K562 (cell line): ENCODE results near the gene SRSF9. TPM values are rescaled to one million over a fixed set of nuclear protein-coding genes. Genes with fewer than 3 reads are reported as not detected.
A peak's percentile ranks its signal among the peaks of the same experiment; 100 is the strongest.

Experiments
- BCL6 ChIP-seq: fragments of 250-450 bp; sonication (Bioruptor Pico); IDR thresholded peaks from 2 replicates; pipeline ENCODE4 v1.4.0; 2020
- CTCF ChIP-seq, 3 experiments: IDR thresholded peaks in 2 of 3; conservative IDR thresholded peaks in 1 of 3; 2 replicates each; pipeline ENCODE4 v1.5.1; 2011 to 2012; ENCODE audit warnings: low read length in 3 of 3, mild to moderate bottlenecking in 3 of 3, control low read depth in 2 of 3, improper control_type of control experiment in 1 of 3, inconsistent platforms in 1 of 3, low read depth in 1 of 3, mixed read lengths in 1 of 3, moderate library complexity in 1 of 3; ENCODE audit not compliant: insufficient read depth in 2 of 3
- ELF1 ChIP-seq: fragments of 200-800 bp; sonication (Bioruptor generic); IDR thresholded peaks from 2 replicates; pipeline ENCODE4 v1.6.1; 2016; ENCODE audit warnings: missing genetic modification characterization, missing compliant biosample characterization
- HCFC1 ChIP-seq: IDR thresholded peaks from 2 replicates; pipeline ENCODE4 v1.6.1; 2012; ENCODE audit warnings: low read depth, low read length, improper control_type of control experiment
- HES1 ChIP-seq: fragments of 450-650 bp; IDR thresholded peaks from 2 replicates; pipeline ENCODE4 v1.6.1; 2016; ENCODE audit warnings: low read depth, mild to moderate bottlenecking, moderate library complexity
- MCM5 ChIP-seq: fragments of 450-650 bp; IDR thresholded peaks from 2 replicates; pipeline ENCODE4 v1.6.1; 2016; ENCODE audit warnings: low read depth
- MTA1 ChIP-seq: fragments of 450-650 bp; IDR thresholded peaks from 2 replicates; pipeline ENCODE4 v1.6.1; 2017; ENCODE audit warnings: borderline replicate concordance
- MTA3 ChIP-seq: fragments of 450-650 bp; formaldehyde crosslinking; IDR thresholded peaks from 2 replicates; pipeline ENCODE4 v1.6.1; 2017; ENCODE audit warnings: mild to moderate bottlenecking, borderline replicate concordance
- NCOA1 ChIP-seq: fragments of 450-650 bp; IDR thresholded peaks from 2 replicates; pipeline ENCODE4 v1.6.1; 2016; ENCODE audit warnings: low read depth
- PATZ1 ChIP-seq: fragments of 250-450 bp; sonication (Bioruptor Pico); IDR thresholded peaks from 2 replicates; pipeline ENCODE4 v1.5.0; 2020; ENCODE audit warnings: mild to moderate bottlenecking, borderline replicate concordance
- SMAD2 ChIP-seq: fragments of 150-350 bp; IDR thresholded peaks from 2 replicates; pipeline ENCODE4 v1.6.1; 2014; ENCODE audit warnings: low read depth, mild to moderate bottlenecking, low read length
- SMARCE1 ChIP-seq: fragments of 450-650 bp; IDR thresholded peaks from 2 replicates; pipeline ENCODE4 v1.7.1; 2016; ENCODE audit warnings: mild to moderate bottlenecking
- TGIF2 ChIP-seq: sonication (generic); formaldehyde crosslinking; IDR thresholded peaks from 2 replicates; pipeline ENCODE4 v1.8.1; 2022; ENCODE audit warnings: mild to moderate bottlenecking, missing genetic modification reagents, moderate library complexity
- ZNF175 ChIP-seq: fragments of 200-800 bp; sonication (Bioruptor generic); IDR thresholded peaks from 2 replicates; pipeline ENCODE4 v1.6.1; 2016; ENCODE audit warnings: low read depth, mild to moderate bottlenecking, missing genetic modification characterization, missing compliant biosample characterization
- ZNF445 ChIP-seq: fragments of 250-450 bp; sonication (Bioruptor Pico); IDR thresholded peaks from 2 replicates; pipeline ENCODE4 v1.4.0; 2020; ENCODE audit warnings: low read depth, mild to moderate bottlenecking, moderate library complexity
- ZNF609 ChIP-seq: sonication (generic); formaldehyde crosslinking; IDR thresholded peaks from 2 replicates; pipeline ENCODE4 v1.8.1; 2023; ENCODE audit warnings: missing genetic modification reagents, mild to moderate bottlenecking, borderline replicate concordance
- ZNF780A ChIP-seq: fragments of 250-450 bp; sonication (Bioruptor Pico); IDR thresholded peaks from 2 replicates; pipeline ENCODE4 v1.5.0; 2021; ENCODE audit warnings: mild to moderate bottlenecking
- ZNF830 ChIP-seq: fragments of 250-450 bp; sonication (Bioruptor Pico); IDR thresholded peaks from 2 replicates; pipeline ENCODE4 v1.5.0; 2021; ENCODE audit warnings: mild to moderate bottlenecking
- polyA plus RNA-seq, 8 experiments: library from polyadenylated mRNA; depleted of rRNA in 4 of 8; stranded (reverse) in 5 of 8; unstranded in 3 of 8; fragments of >200 nt; fragmentation: Nextera tagmentation in 2 of 8; fragmentation: Illumina TruSeq in 1 of 8; extraction: Ambion mirVana in 2 of 8; extraction: Trizol in 1 of 8; gene quantifications; 2 replicates each; pipeline versions ENCODE4 v1.2.1 to v1.2.3, GENCODE V29; 2011 to 2014; ENCODE audit warnings: inconsistent platforms in 1 of 8, missing spikeins in 1 of 8
- total RNA-seq, 7 experiments: library from RNA; depleted of rRNA in 6 of 7; stranded (reverse); fragments of >200 nt in 6 of 7; fragmentation: Illumina TruSeq in 2 of 7; extraction: Trizol in 2 of 7; gene quantifications; 2 replicates each; pipeline versions ENCODE4 v1.2.1 to v1.2.3, GENCODE V29; 2011 to 2021; ENCODE audit warnings: low replicate concordance in 1 of 7
- TF ChIP-seq, protein P1 (sequence below): sonication (generic); formaldehyde crosslinking; IDR thresholded peaks from 2 replicates; pipeline ENCODE4 v1.9.0; 2022; ENCODE audit warnings: mild to moderate bottlenecking, missing genetic modification reagents

SRSF9 gene
- total and polyA plus RNA-seq, 9 of the 15 experiments (the other 6 are each of a cell fraction or from before 2014, with no cell fraction given), result 40.3 to 291 (median 230) TPM

DNA sequence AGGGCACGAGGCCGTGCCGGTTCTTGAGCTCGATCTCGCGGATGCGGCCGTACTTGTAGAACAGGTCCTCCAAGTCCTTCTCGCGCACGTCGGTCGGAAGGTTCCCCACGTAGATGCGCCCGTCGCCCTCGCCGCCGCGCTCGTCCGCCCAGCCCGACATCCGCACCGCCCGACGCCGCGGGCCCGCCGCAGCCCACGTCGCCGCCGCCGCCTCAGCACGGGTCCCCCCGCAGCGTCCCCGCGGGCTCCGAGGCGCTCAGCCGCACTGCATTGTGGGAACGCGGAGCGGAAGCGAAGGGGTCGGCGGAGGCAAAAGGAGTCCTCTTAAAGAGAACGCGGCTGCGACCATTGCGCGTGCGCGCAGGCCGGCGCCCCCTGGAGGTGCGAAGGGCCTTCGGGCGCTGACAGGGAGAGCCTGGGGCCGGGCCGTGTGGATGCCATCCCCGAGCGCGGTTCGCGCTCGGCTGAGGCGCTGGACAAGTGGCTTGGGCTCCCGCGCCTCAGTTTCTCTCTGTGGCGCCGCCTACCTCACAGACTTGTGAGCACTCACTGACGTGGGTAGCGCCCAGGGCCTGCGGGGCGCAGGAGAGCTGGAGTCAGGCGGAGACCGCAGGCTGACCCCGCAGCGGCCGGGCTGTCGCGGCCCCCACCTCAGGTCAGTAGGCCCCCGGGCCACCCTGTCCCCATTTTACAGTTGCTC lies at the start of gene SRSF9 (continued):
- TF ChIP-seq HES1, result no peak
- TF ChIP-seq HCFC1, result peak; percentile 77
- TF ChIP-seq SMAD2, result no peak
- TF ChIP-seq TGIF2, result no peak
- TF ChIP-seq PATZ1 (CRISPR knock-in tag), result no peak
- no peak for TF ChIP-seq MCM5
- no peak for TF ChIP-seq NCOA1
- peak; percentile 82 for TF ChIP-seq MTA3
- 0 out of 2 replicates have a peak, but pooled peaks have one; percentile 14 for TF ChIP-seq SMARCE1
- TF ChIP-seq ZNF445 (CRISPR knock-in tag), result no peak
- TF ChIP-seq ELF1 (tag), result peak; percentile 87
- no peak for TF ChIP-seq ZNF830 (CRISPR knock-in tag)
- TF ChIP-seq, protein P1, sequence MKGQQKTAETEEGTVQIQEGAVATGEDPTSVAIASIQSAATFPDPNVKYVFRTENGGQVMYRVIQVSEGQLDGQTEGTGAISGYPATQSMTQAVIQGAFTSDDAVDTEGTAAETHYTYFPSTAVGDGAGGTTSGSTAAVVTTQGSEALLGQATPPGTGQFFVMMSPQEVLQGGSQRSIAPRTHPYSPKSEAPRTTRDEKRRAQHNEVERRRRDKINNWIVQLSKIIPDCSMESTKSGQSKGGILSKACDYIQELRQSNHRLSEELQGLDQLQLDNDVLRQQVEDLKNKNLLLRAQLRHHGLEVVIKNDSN, result no peak
- TF ChIP-seq ZNF780A, result no peak
- TF ChIP-seq BCL6 (CRISPR knock-in tag), result no peak
- no peak for TF ChIP-seq ZNF175 (CRISPR knock-in tag)
- no peak for TF ChIP-seq ZNF609 (CRISPR knock-in tag)
- peak; percentile 29; the same call in 1 of the 2 replicates for TF ChIP-seq MTA1
- TF ChIP-seq CTCF (IDR thresholded peaks at IDR 0.05 in 2 of 3, conservative IDR thresholded peaks at IDR 0.05 in 1 of 3; ENCODE audit: insufficient read depth in 2 of 3, low read depth in 1 of 3, low read length in 3 of 3), result peak; percentile 88 to 94 (median 93)
